Loucy (cell line): ENCODE data around the gene LCA5L.
"Not testable (repeated sequence)": the region's sequence is repeated elsewhere in the genome, so short reads cannot be mapped to it uniquely, and the experiment has no call there.

Experiments
- H2AFZ ChIP-seq: fragments of 200-600 bp; sonication (generic); 2 replicates; pipeline ENCODE4 v1.6.0; 2016; ENCODE audit warnings: antibody characterized with exemption, mild to moderate bottlenecking, low read length, moderate library complexity
- H3F3A ChIP-seq: fragments of 200-600 bp; 2 replicates; pipeline ENCODE4 v1.6.0; 2016; ENCODE audit warnings: antibody characterized with exemption, low read depth, mild to moderate bottlenecking
- H3K27me3 ChIP-seq: fragments of 200-600 bp; sonication (generic); 2 replicates; pipeline ENCODE4 v1.6.1; 2014; ENCODE audit warnings: low read length, mild to moderate bottlenecking; ENCODE audit not compliant: insufficient read depth, poor library complexity, severe bottlenecking
- H3K36me3 ChIP-seq: fragments of 200-600 bp; sonication (generic); 2 replicates; pipeline ENCODE4 v1.6.1; 2016; ENCODE audit warnings: low read length; ENCODE audit not compliant: insufficient read depth
- H3K4me1 ChIP-seq: fragments of 200-600 bp; sonication (generic); 2 replicates; pipeline ENCODE4 v1.5.1; 2014; ENCODE audit warnings: low read length, mild to moderate bottlenecking; ENCODE audit not compliant: insufficient read depth, poor library complexity, severe bottlenecking
- H3K4me2 ChIP-seq: fragments of 200-600 bp; sonication (generic); 2 replicates; pipeline ENCODE4 v1.6.0; 2014; ENCODE audit warnings: antibody characterized with exemption, low read length, low read depth, mild to moderate bottlenecking; ENCODE audit not compliant: poor library complexity, severe bottlenecking
- H3K4me3 ChIP-seq: fragments of 200-600 bp; sonication (generic); 2 replicates; pipeline ENCODE4 v1.5.1; 2014; ENCODE audit warnings: low read length, mild to moderate bottlenecking, mixed read lengths; ENCODE audit not compliant: poor library complexity, severe bottlenecking
- H3K79me2 ChIP-seq: fragments of 200-600 bp; sonication (generic); 2 replicates; pipeline ENCODE4 v1.6.1; 2014; ENCODE audit warnings: low read length; ENCODE audit not compliant: insufficient read depth
- H3K9ac ChIP-seq: fragments of 200-600 bp; sonication (generic); 2 replicates; pipeline ENCODE4 v1.6.0; 2014; ENCODE audit warnings: mild to moderate bottlenecking, low read depth, low read length, moderate library complexity; ENCODE audit not compliant: poor library complexity, severe bottlenecking
- H3K9me2 ChIP-seq: fragments of 200-600 bp; sonication (generic); replicated peaks from 2 replicates; pipeline ENCODE4 v1.6.1; 2016; ENCODE audit warnings: low read depth, low read length, mixed read lengths
- H3K9me3 ChIP-seq: fragments of 200-600 bp; sonication (generic); 2 replicates; pipeline ENCODE4 v1.6.1; 2014; ENCODE audit warnings: mild to moderate bottlenecking, antibody characterized with exemption, low read length, low read depth; ENCODE audit not compliant: insufficient read depth
- H4K20me1 ChIP-seq: fragments of 200-600 bp; sonication (generic); 2 replicates; pipeline ENCODE4 v1.6.0; 2014; ENCODE audit warnings: antibody characterized with exemption, low read length, mild to moderate bottlenecking; ENCODE audit not compliant: insufficient read depth, poor library complexity, severe bottlenecking
- EZH2phosphoT487 ChIP-seq: fragments of 200-600 bp; IDR thresholded peaks from 2 replicates; pipeline ENCODE4 v1.6.1; 2018; ENCODE audit warnings: antibody characterized with exemption, mild to moderate bottlenecking, moderate library complexity, borderline replicate concordance
- TF ChIP-seq, protein P1 (sequence below): fragments of 200-600 bp; sonication (generic); conservative IDR thresholded peaks from 2 replicates; pipeline ENCODE4 v1.5.1; 2014; ENCODE audit warnings: mild to moderate bottlenecking, antibody characterized with exemption, low read length

The LCA5L gene

DNA sequence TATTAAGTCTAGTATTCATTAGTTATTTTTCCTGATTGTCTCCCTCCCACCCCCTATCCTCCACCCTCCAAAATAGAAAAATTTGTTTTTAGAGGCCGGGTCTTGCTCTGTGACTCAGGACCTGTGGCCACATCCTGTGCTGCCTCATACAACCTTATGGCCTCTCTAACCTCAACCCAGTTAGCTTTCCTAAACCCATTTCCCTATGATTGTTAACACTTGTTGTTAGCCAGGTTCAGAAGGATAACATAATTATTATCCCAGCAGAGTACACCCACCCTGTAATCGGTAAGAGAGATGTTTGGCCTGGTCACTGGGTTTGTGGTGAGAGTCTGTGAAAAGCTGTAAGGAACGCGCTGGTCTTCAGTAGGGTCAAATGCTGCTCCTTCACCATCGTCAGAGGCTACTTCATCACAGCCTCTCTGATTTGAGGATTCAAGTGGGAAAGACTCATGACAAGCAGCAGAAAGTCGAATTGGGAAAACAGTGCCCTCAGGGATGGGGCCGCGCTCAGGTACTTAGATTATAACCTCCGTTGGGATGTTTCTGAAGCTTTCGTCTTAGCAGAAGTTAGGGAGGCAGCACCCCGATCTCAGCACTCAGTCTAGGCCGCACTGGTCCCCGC is 60.8 kb downstream of the LCA5L start:
- TF ChIP-seq EZH2phosphoT487, result no peak
- TF ChIP-seq, protein P1, sequence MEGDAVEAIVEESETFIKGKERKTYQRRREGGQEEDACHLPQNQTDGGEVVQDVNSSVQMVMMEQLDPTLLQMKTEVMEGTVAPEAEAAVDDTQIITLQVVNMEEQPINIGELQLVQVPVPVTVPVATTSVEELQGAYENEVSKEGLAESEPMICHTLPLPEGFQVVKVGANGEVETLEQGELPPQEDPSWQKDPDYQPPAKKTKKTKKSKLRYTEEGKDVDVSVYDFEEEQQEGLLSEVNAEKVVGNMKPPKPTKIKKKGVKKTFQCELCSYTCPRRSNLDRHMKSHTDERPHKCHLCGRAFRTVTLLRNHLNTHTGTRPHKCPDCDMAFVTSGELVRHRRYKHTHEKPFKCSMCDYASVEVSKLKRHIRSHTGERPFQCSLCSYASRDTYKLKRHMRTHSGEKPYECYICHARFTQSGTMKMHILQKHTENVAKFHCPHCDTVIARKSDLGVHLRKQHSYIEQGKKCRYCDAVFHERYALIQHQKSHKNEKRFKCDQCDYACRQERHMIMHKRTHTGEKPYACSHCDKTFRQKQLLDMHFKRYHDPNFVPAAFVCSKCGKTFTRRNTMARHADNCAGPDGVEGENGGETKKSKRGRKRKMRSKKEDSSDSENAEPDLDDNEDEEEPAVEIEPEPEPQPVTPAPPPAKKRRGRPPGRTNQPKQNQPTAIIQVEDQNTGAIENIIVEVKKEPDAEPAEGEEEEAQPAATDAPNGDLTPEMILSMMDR, result no peak
- no peaks in the 10 kb centered on the region for H4K20me1 ChIP-seq
- peak overlapping the region; percentile 12 for H3K4me3 ChIP-seq
- no peaks in the 10 kb centered on the region for H3K9me2 ChIP-seq
- H3K36me3 ChIP-seq, result no peaks in the 10 kb centered on the region
- H3K4me2 ChIP-seq, result peak overlapping the region; percentile 41
- H3K79me2 ChIP-seq, result peaks cover 38% of the 10 kb centered on the region; the same call in 1 of the 2 replicates
- H3K9ac ChIP-seq, result no peak overlapping the region
- no peak overlapping the region for H2AFZ ChIP-seq
- no peaks in the 10 kb centered on the region for H3K9me3 ChIP-seq
- peaks cover 35% of the 10 kb centered on the region for H3K4me1 ChIP-seq
- H3K27me3 ChIP-seq, result no peaks in the 10 kb centered on the region
- peaks cover 3% of the 10 kb centered on the region; the same call in 1 of the 2 replicates for H3F3A ChIP-seq

DNA sequence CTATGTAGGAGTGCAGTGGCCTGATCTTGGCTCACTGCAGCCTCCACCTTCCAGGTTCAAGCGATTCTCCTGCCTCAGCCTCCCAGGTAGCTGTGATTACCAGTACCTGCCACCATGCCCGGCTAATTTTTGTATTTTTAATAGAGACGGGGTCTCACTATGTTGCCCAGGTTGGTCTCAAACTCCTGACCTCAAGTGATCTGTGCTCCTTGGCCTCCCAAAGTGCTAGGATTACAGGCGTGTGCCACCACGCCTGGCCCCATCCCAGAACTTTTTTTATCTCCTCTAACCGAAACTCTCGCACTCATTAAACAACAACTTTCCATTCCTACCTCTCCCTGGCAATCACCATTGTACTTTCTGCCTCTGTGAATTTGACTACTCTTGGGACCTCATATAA is 63.5 kb downstream of the LCA5L start:
- H3K4me3 ChIP-seq, H3K36me3 ChIP-seq, H3F3A ChIP-seq, H4K20me1 ChIP-seq, H3K9me2 ChIP-seq, H3K9ac ChIP-seq, H2AFZ ChIP-seq, H3K27me3 ChIP-seq, H3K9me3 ChIP-seq, H3K4me2 ChIP-seq: not testable (repeated sequence)
- Histone ChIP-seq H3K79me2 (peaks cover 23% of the 10 kb centered on the region; the same call in 1 of the 2 replicates), H3K4me1 (peaks cover 22% of the 10 kb centered on the region)

DNA sequence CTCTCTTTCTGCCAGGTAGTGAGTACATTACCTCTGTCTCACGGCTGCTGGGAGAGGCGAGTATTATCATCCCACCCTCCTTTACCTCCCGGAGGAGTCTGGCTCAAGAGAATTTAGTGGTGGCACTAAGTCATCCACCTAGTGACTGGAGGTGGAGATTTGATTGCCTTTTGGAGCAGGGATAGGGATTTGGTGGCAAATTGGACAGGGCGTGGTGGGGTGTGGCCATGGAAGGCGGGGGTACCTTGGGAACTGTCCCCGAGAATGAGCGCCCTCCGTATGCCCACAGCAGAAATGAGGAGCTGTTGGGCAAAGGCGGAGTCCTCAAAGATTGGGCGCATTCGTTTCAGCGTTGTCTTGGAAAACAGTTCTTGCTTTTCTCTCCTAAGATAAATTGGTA is 64.6 kb downstream of the LCA5L start:
- no peaks in the 10 kb centered on the region for H3K36me3 ChIP-seq
- H3K4me3 ChIP-seq, result peak overlapping the region; percentile 91
- peaks cover 14% of the 10 kb centered on the region; the same call in 1 of the 2 replicates for H3K79me2 ChIP-seq
- TF ChIP-seq, protein P1, result no peak
- no peak for TF ChIP-seq EZH2phosphoT487
- no peaks in the 10 kb centered on the region for H4K20me1 ChIP-seq
- H3K4me1 ChIP-seq, result peaks cover 19% of the 10 kb centered on the region
- H3K4me2 ChIP-seq, result peak overlapping the region; percentile 91
- H3K9me3 ChIP-seq, result no peaks in the 10 kb centered on the region
- no peaks in the 10 kb centered on the region for H3F3A ChIP-seq
- no peak overlapping the region for H2AFZ ChIP-seq
- H3K9ac ChIP-seq, result peak overlapping the region; percentile 77
- no peaks in the 10 kb centered on the region for H3K9me2 ChIP-seq
- no peaks in the 10 kb centered on the region for H3K27me3 ChIP-seq
